T47D (cell line): ENCODE measurements around the gene TMTC2.

ENCODE experiments used
- DNase-seq, 2 experiments: peaks; one replicate each; pipeline versions ENCODE4 v3.0.0 to v3.0.0-alpha.2; 2011 to 2012; ENCODE audit warnings: low read depth in 1 of 2, low spot score in 1 of 2
- JUND ChIP-seq: IDR thresholded peaks from 2 replicates; pipeline ENCODE4 v1.6.1; 2012; ENCODE audit warnings: low read depth
- in situ Hi-C: cut with HindIII; loops from 2 replicates; pipeline ENCODE4 v1.10.0; 2016; ENCODE audit warnings: low sequenced_read_pairs, low pct_unique_long_range_greater_than_20kb

Gene TMTC2

GRCh38 chr12:82876075-82876474, 189.4 kb downstream of the TMTC2 start:
- TF ChIP-seq JUND: no peak
- in situ Hi-C loops: no loop called here

GRCh38 chr12:82877963-82878362, 191.3 kb downstream of the TMTC2 start:
- no peak for TF ChIP-seq JUND
- in situ Hi-C loops: no loop called here

More at GRCh38 chr12:82876075-82876474, 189.4 kb downstream of the TMTC2 start:
- no peak for DNase-seq

GRCh38 chr12:82880442-82880901, 193.8 kb downstream of the TMTC2 start:
- no peak for TF ChIP-seq JUND
- in situ Hi-C loops: no loop called here
- peak in 1 of 2 experiments; percentile 13 for DNase-seq

More at GRCh38 chr12:82877963-82878362, 191.3 kb downstream of the TMTC2 start:
- DNase-seq: no peak

- no peak for DNase-seq
- in situ Hi-C loops: no loop called here
- TF ChIP-seq JUND: no peak
Observed at GRCh38 chr12:82883394-82884355, 197.0 kb downstream of the TMTC2 start.

- DNase-seq: no peak
- in situ Hi-C loops: no loop called here
- no peak for TF ChIP-seq JUND
Observed at GRCh38 chr12:82886671-82887340, 200.1 kb downstream of the TMTC2 start.

GRCh38 chr12:82893896-82894295, 207.2 kb downstream of the TMTC2 start:
- in situ Hi-C loops: no loop called here
- no peak for TF ChIP-seq JUND
- no peak for DNase-seq

GRCh38 chr12:82896277-82896676, 209.6 kb downstream of the TMTC2 start:
- DNase-seq: no peak
- in situ Hi-C loops: no loop called here
- no peak for TF ChIP-seq JUND

GRCh38 chr12:82896979-82897378, 210.3 kb downstream of the TMTC2 start:
- DNase-seq: peak; percentile 77 to 80
- peak; percentile 58; the same call in 1 of the 2 replicates for TF ChIP-seq JUND
- in situ Hi-C loops: no loop called here

- in situ Hi-C loops: no loop called here
- no peak for DNase-seq
- no peak for TF ChIP-seq JUND
Observed at GRCh38 chr12:82898441-82898840, 211.7 kb downstream of the TMTC2 start.

- in situ Hi-C loops: no loop called here
- DNase-seq: no peak
- TF ChIP-seq JUND: no peak
Observed at GRCh38 chr12:82904219-82904790, 217.6 kb downstream of the TMTC2 start.

- no peak for TF ChIP-seq JUND
- no peak for DNase-seq
- in situ Hi-C loops: no loop called here
Observed at GRCh38 chr12:82910246-82910893, 223.7 kb downstream of the TMTC2 start.

GRCh38 chr12:82912406-82912805, 225.7 kb downstream of the TMTC2 start:
- no peak for TF ChIP-seq JUND
- peak in 1 of 2 experiments; percentile 50 for DNase-seq
- in situ Hi-C loops: no loop called here
